B cell (primary cell): Measurements from ENCODE around the gene RENBP. TPM values are rescaled to one million over a fixed set of nuclear protein-coding genes. Genes with fewer than 3 reads are reported as not detected.

Source experiments
- ATAC-seq: fragments of 200-7000 bp; cut with Tn5 transposase; one replicate; pipeline ENCODE4 v1.10.0; 2021; ENCODE audit warnings: low read depth, mild to moderate bottlenecking, moderate number of reproducible peaks, moderate library complexity
- CTCF ChIA-PET: fragments of 350-600 bp; sonication (Branson Sonifier 250); formaldehyde crosslinking; loops from one replicate; lab custom pipeline; 2021; ENCODE audit warnings: antibody characterized with exemption, inconsistent platforms; lab: Charles Lee
- POLR2A ChIA-PET: fragments of 350-600 bp; sonication (Branson Sonifier 250); formaldehyde crosslinking; loops from one replicate; lab custom pipeline; 2021; ENCODE audit warnings: antibody characterized with exemption; lab: Charles Lee
- DNase-seq: peaks from one replicate; pipeline ENCODE4 v3.0.0; 2013
- H2AFZ ChIP-seq: 2 replicates; pipeline ENCODE4 v1.6.1; 2012; ENCODE audit warnings: mild to moderate bottlenecking, low read depth, low read length; ENCODE audit not compliant: insufficient read depth, poor library complexity, severe bottlenecking
- H3K27ac ChIP-seq, 2 donors: 1 replicate in 1 of 2; 2 replicates in 1 of 2; pipeline ENCODE4 v1.5.1; 2012 to 2013; ENCODE audit warnings: low read length in 2 of 2, mild to moderate bottlenecking in 2 of 2, moderate library complexity in 1 of 2
- H3K27me3 ChIP-seq, 4 experiments: fragments of 200-600 bp in 1 of 4; sonication (generic) in 1 of 4; replicated peaks in 1 of 4; 1 replicate in 2 of 4; 2 replicates in 2 of 4; pipeline versions ENCODE4 v1.6.1 to v1.7.0; 2013 to 2016; ENCODE audit warnings: low read length in 3 of 4, mild to moderate bottlenecking in 2 of 4, mixed read lengths in 1 of 4, moderate library complexity in 1 of 4; ENCODE audit not compliant: insufficient read depth in 4 of 4, control insufficient read depth in 3 of 4; ENCODE audit errors: control extremely low read depth in 1 of 4
- H3K36me3 ChIP-seq, 2 experiments: replicated peaks in 1 of 2; 1 replicate in 1 of 2; 2 replicates in 1 of 2; pipeline versions ENCODE4 v1.6.1 to v1.7.1; 2013; ENCODE audit warnings: low read length in 1 of 2; ENCODE audit not compliant: insufficient read depth in 2 of 2, control insufficient read depth in 1 of 2; ENCODE audit errors: control extremely low read depth in 1 of 2, extremely low read depth in 1 of 2
- H3K4me1 ChIP-seq, 2 donors: fragments of 200-600 bp in 1 of 2; sonication (generic) in 1 of 2; 1 replicate in 1 of 2; 2 replicates in 1 of 2; pipeline versions ENCODE4 v1.5.1 to v1.6.1; 2013 to 2017; ENCODE audit warnings: low read length in 2 of 2; ENCODE audit not compliant: control insufficient read depth in 2 of 2, insufficient read depth in 2 of 2
- H3K4me2 ChIP-seq: replicated peaks from 2 replicates; pipeline ENCODE3; 2012; ENCODE audit warnings: mild to moderate bottlenecking, low read depth, low read length; ENCODE audit not compliant: poor library complexity, severe bottlenecking
- H3K4me3 ChIP-seq, 5 experiments: fragments of 200-600 bp in 1 of 5; sonication (generic) in 1 of 5; 1 replicate in 3 of 5; 2 replicates in 2 of 5; pipeline versions ENCODE4 v1.5.1 to v1.7.0; 2011 to 2016; ENCODE audit warnings: low read length in 4 of 5, mild to moderate bottlenecking in 4 of 5, low read depth in 2 of 5, control low read depth in 1 of 5, moderate library complexity in 1 of 5; ENCODE audit not compliant: insufficient read depth in 1 of 5; ENCODE audit errors: control extremely low read depth in 1 of 5, extremely low read depth in 1 of 5
- H3K79me2 ChIP-seq: fragments of 200-600 bp; sonication (generic); one replicate; pipeline ENCODE4 v1.6.0; 2016; ENCODE audit warnings: low read length; ENCODE audit not compliant: control insufficient read depth, insufficient read depth
- H3K9ac ChIP-seq: fragments of 200-600 bp; sonication (generic); 2 replicates; pipeline ENCODE4 v1.6.1; 2017; ENCODE audit warnings: mild to moderate bottlenecking, low read length, moderate library complexity
- H3K9me3 ChIP-seq, 3 donors: one replicate each; pipeline versions ENCODE4 v1.6.1 to v1.7.1; 2013; ENCODE audit warnings: low read length in 2 of 3; ENCODE audit not compliant: control insufficient read depth in 2 of 3, insufficient read depth in 1 of 3; ENCODE audit errors: control extremely low read depth in 1 of 3
- H4K20me1 ChIP-seq: 2 replicates; pipeline ENCODE4 v1.6.0; 2012; ENCODE audit warnings: mild to moderate bottlenecking, low read length; ENCODE audit not compliant: insufficient read depth, control insufficient read depth, poor library complexity, severe bottlenecking
- H3K27ac Mint-ChIP-seq: one replicate; pipeline ENCODE4 v1.8.0; 2021; ENCODE audit warnings: mixed read lengths
- H3K27me3 Mint-ChIP-seq: one replicate; pipeline ENCODE4 v1.8.0; 2021; ENCODE audit warnings: mixed read lengths
- H3K4me1 Mint-ChIP-seq: one replicate; pipeline ENCODE4 v1.8.0; 2021; ENCODE audit warnings: mixed read lengths
- H3K4me3 Mint-ChIP-seq: one replicate; pipeline ENCODE4 v1.8.0; 2021; ENCODE audit warnings: mixed read lengths
- H3K9me3 Mint-ChIP-seq: one replicate; pipeline ENCODE4 v1.8.0; 2022; ENCODE audit warnings: mixed read lengths; ENCODE audit not compliant: insufficient read depth
- CTCF ChIP-seq: fragments of 200-600 bp; IDR thresholded peaks from one replicate; pipeline ENCODE4 v1.8.0; 2022; ENCODE audit warnings: antibody characterized with exemption, mild to moderate bottlenecking
- EZH2 ChIP-seq: IDR thresholded peaks from 2 replicates; pipeline ENCODE4 v1.6.1; 2012; ENCODE audit warnings: borderline replicate concordance, low read depth, mild to moderate bottlenecking, moderate library complexity, low read length; ENCODE audit not compliant: insufficient read depth, poor library complexity, severe bottlenecking
- WGBS: methylation state at CpG from one replicate; pipeline ENCODE4 v1.1.5; 2013; ENCODE audit warnings: missing lambda C conversion rate; ENCODE audit not compliant: insufficient coverage; 5-methylcytosine and 5-hydroxymethylcytosine counted together
- intact Hi-C: fragments of 100-400 bp; cut with micrococcal nuclease; formaldehyde crosslinking; loops from one replicate; pipeline ENCODE4 v1.10.0; 2022
- polyA plus RNA-seq: library from polyadenylated mRNA; depleted of rRNA; stranded (reverse); fragments of >200 nt; gene quantifications from 2 replicates; pipeline ENCODE4 v1.2.3, GENCODE V29; 2012
- total RNA-seq, 2 donors: library from RNA; stranded (reverse); fragments of 120-200 nt in 1 of 2; gene quantifications; 1 replicate in 1 of 2; 2 replicates in 1 of 2; pipeline versions ENCODE4 v1.2.3 to v1.2.4, GENCODE V29; 2013 to 2022

The RENBP gene
- total and polyA plus RNA-seq, 2 donors (not counting 1 experiment from before 2014, with no cell fraction given), result 30.6 to 39.2 TPM

GRCh38 chrX:153925739-153926551, 18.5 kb downstream of the RENBP start, which contains the start of gene ARHGAP4:
Gene ARHGAP4, minus strand, starts transcription at chrX:153926264. Its CDS starts 62 bp downstream, at chrX:153926202.
- H3K9me3 Mint-ChIP-seq, result no peaks in the 10 kb centered on the region
- peak within 1 kb of the TSS; percentile 98 for H3K4me2 ChIP-seq
- H3K27ac Mint-ChIP-seq, result peak within 1 kb of the TSS; percentile 98
- no peaks in the 10 kb centered on the region for H3K27me3 ChIP-seq
- peak within 1 kb of the TSS; percentile 96 for H3K4me3 Mint-ChIP-seq
- H3K27me3 Mint-ChIP-seq, result no peaks in the 10 kb centered on the region
- TF ChIP-seq CTCF (no peak), EZH2 (no peak)
- H2AFZ ChIP-seq, result peak within 1 kb of the TSS; percentile 39
- H3K4me1 Mint-ChIP-seq, result peaks cover 46% of the 10 kb centered on the region
- peaks cover 25% of the 10 kb centered on the region for H4K20me1 ChIP-seq
- 1% methylated on average over 56 of the region's 59 CpGs for WGBS
- peaks cover 43 to 61% of the 10 kb centered on the region in 2 donors for H3K4me1 ChIP-seq
- ChIA-PET CTCF (interaction anchor here (0.9 to 13.1 kb wide), 10 partner anchors 8 to 611 kb away, joined by 3 to 325 read pairs (median 3); partner anchors contain the start of genes HCFC1, IDH3G, NAA10 and RENBP), POLR2A (interaction anchor here (1.0 to 5.2 kb wide), 16 partner anchors 8 to 486 kb away, joined by 3 to 58 read pairs (median 6); partner anchors contain the start of genes HCFC1, IDH3G, L1CAM and NAA10)
- peak within 1 kb of the TSS; percentile 96 for H3K9ac ChIP-seq
- H3K4me3 ChIP-seq, result peak within 1 kb of the TSS; percentile 65 to 88 (median 77)
- peaks cover 34% of the 10 kb centered on the region for H3K79me2 ChIP-seq
- peak within 1 kb of the TSS; percentile 96 to 98 for H3K27ac ChIP-seq
- ATAC-seq (peak; percentile 3), DNase-seq (peak; percentile 70)
- peaks cover 0 to 20% of the 10 kb centered on the region in 2 experiments for H3K36me3 ChIP-seq
- no peaks in the 10 kb centered on the region for H3K9me3 ChIP-seq
- intact Hi-C loops, result loop anchor here (1.0 to 5.0 kb wide), 5 partner anchors 9 to 445 kb away; partner anchors contain the start of genes ABCD1, BCAP31, L1CAM and NAA10
